Measurements from ENCODE around the gene FOXP1. TPM values are rescaled to one million over a fixed set of nuclear protein-coding genes. Genes with fewer than 3 reads are reported as not detected.

FOXP1 gene
- total and polyA plus RNA-seq, 2 experiments from 2014 or later, result 37.4 to 59.9 TPM

GRCh38 chr3:71061037-71061436, 522.5 kb downstream of the FOXP1 start:
- DNase-seq, result no peak
- TF ChIP-seq EZH2 (IDR thresholded peaks at IDR 0.05; ENCODE audit: insufficient read depth, poor library complexity, severe bottlenecking) (no peak), EZH2phosphoT487 (IDR thresholded peaks at IDR 0.05; ENCODE audit: insufficient read depth, low read depth) (no peak)
- H3K36me3 ChIP-seq (ENCODE audit: low read depth), result no peaks in the 10 kb centered on the region
- no peaks in the 10 kb centered on the region for H3K9me3 ChIP-seq (ENCODE audit: low read depth)
- no peaks in the 10 kb centered on the region for H3K9me2 ChIP-seq (ENCODE audit: insufficient read depth)
- WGBS, 2 experiments (ENCODE audit: low coverage in 1 of 2, low lambda C conversion rate in 2 of 2, missing lambda C conversion rate in 2 of 2), result 95 to 99% methylated on average over 4 of the region's 4 CpGs
- H3K27ac ChIP-seq, result no peak overlapping the region
- no peak overlapping the region for H3K4me2 ChIP-seq (ENCODE audit: unreplicated experiment)
- peaks cover 62% of the 10 kb centered on the region for H3F3A ChIP-seq (ENCODE audit: insufficient read depth)
- H3K79me2 ChIP-seq (ENCODE audit: insufficient read depth), result peaks cover 85% of the 10 kb centered on the region
- H4K20me1 ChIP-seq (ENCODE audit: insufficient read depth), result no peaks in the 10 kb centered on the region
- in situ Hi-C loops (cut with MboI), result no loop called here
- peaks cover 57% of the 10 kb centered on the region for H3K4me1 ChIP-seq (ENCODE audit: insufficient read depth)
- no peaks in the 10 kb centered on the region for H3K27me3 ChIP-seq (replicated peaks; ENCODE audit: insufficient read depth)
- H3K9ac ChIP-seq, result no peak overlapping the region
- no peak overlapping the region for H3K4me3 ChIP-seq
- H2AFZ ChIP-seq, result no peak overlapping the region

GRCh38 chr3:71060536-71060935, 523.0 kb downstream of the FOXP1 start:
- peaks cover 90% of the 10 kb centered on the region for H3K79me2 ChIP-seq (ENCODE audit: insufficient read depth)
- WGBS, 2 experiments (ENCODE audit: low coverage in 1 of 2, low lambda C conversion rate in 2 of 2, missing lambda C conversion rate in 2 of 2), result 96 to 100% methylated on average over 2 of the region's 2 CpGs
- H3K9ac ChIP-seq, result no peak overlapping the region
- H3K4me2 ChIP-seq (ENCODE audit: unreplicated experiment), result no peak overlapping the region
- H2AFZ ChIP-seq, result no peak overlapping the region
- no peaks in the 10 kb centered on the region for H4K20me1 ChIP-seq (ENCODE audit: insufficient read depth)
- H3K9me2 ChIP-seq (ENCODE audit: insufficient read depth), result no peaks in the 10 kb centered on the region
- no peak for DNase-seq
- H3K4me1 ChIP-seq (ENCODE audit: insufficient read depth), result peaks cover 57% of the 10 kb centered on the region
- peaks cover 62% of the 10 kb centered on the region for H3F3A ChIP-seq (ENCODE audit: insufficient read depth)
- in situ Hi-C loops (cut with MboI), result no loop called here
- TF ChIP-seq EZH2phosphoT487 (IDR thresholded peaks at IDR 0.05; ENCODE audit: insufficient read depth, low read depth) (no peak), EZH2 (IDR thresholded peaks at IDR 0.05; ENCODE audit: insufficient read depth, poor library complexity, severe bottlenecking) (no peak)
- no peak overlapping the region for H3K4me3 ChIP-seq
- no peaks in the 10 kb centered on the region for H3K36me3 ChIP-seq (ENCODE audit: low read depth)
- H3K27me3 ChIP-seq (replicated peaks; ENCODE audit: insufficient read depth), result no peaks in the 10 kb centered on the region
- H3K9me3 ChIP-seq (ENCODE audit: low read depth), result no peaks in the 10 kb centered on the region
- no peak overlapping the region for H3K27ac ChIP-seq

DNA sequence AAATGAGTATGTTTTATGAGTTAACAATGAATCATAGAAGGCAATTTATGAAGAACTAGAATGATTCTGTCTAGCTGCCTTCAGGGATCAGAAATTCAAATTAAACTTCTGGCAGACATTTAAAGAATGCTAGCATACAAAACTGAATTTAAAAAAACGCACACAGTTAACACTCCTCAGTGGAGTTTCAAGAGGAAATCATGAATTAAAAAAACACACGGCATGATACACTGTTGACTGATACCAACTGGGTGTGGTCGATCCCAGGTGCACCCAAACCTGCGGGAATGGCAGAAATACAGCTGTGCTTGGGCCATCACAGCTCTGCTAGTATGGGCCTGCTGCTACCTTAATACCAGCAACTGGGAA, 526.0 kb downstream of the FOXP1 start:
- H3K9me3 ChIP-seq (ENCODE audit: low read depth), result no peaks in the 10 kb centered on the region
- H3K4me2 ChIP-seq (ENCODE audit: unreplicated experiment), result peak overlapping the region; percentile 60

DNA sequence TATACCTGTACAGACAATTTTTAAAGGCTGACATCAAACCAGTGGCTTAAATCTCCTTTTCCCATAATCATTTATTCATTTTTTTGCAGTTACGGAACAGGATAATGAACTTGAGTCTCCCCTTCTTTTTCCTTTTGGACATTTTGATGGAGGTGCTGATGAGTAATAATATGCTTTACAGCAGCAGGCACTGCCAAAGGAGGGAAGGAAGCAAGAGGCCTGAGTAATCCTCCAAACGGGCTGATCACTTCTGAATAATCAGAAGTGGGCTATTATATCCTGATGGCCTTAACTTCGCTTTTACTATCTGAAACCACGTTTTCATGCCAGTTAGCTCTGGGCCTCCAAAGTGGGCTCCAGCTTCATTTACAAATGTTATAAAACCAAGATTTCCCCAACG, 527.2 kb downstream of the FOXP1 start:
- Histone ChIP-seq H3K9me2 (ENCODE audit: insufficient read depth) (no peaks in the 10 kb centered on the region), H2AFZ (no peak overlapping the region), H3K9me3 (ENCODE audit: low read depth) (no peaks in the 10 kb centered on the region), H3K4me1 (ENCODE audit: insufficient read depth) (peaks cover 58% of the 10 kb centered on the region), H4K20me1 (ENCODE audit: insufficient read depth) (no peaks in the 10 kb centered on the region), H3K27ac (peak overlapping the region; percentile 52), H3K4me3 (0 out of 2 replicates have a peak overlapping the region, but pooled peaks have one; percentile 9), H3K9ac (no peak overlapping the region), H3F3A (ENCODE audit: insufficient read depth) (peaks cover 38% of the 10 kb centered on the region), H3K36me3 (ENCODE audit: low read depth) (no peaks in the 10 kb centered on the region; the same call in 1 of the 2 replicates), H3K4me2 (ENCODE audit: unreplicated experiment) (peak overlapping the region; percentile 60), H3K79me2 (ENCODE audit: insufficient read depth) (peaks cover 100% of the 10 kb centered on the region), H3K27me3 (replicated peaks; ENCODE audit: insufficient read depth) (no peaks in the 10 kb centered on the region)
- in situ Hi-C loops (cut with MboI), result no loop called here
- 34 to 39% methylated on average over 5 of the region's 5 CpGs for WGBS, 2 experiments (ENCODE audit: low coverage in 1 of 2, low lambda C conversion rate in 2 of 2, missing lambda C conversion rate in 2 of 2)
- DNase-seq, result peak; percentile 89
- TF ChIP-seq EZH2phosphoT487 (IDR thresholded peaks at IDR 0.05; ENCODE audit: insufficient read depth, low read depth) (no peak), EZH2 (IDR thresholded peaks at IDR 0.05; ENCODE audit: insufficient read depth, poor library complexity, severe bottlenecking) (no peak)

More for the DNA sequence above, 526.0 kb downstream of the FOXP1 start:
- Histone ChIP-seq H3F3A (ENCODE audit: insufficient read depth) (peaks cover 50% of the 10 kb centered on the region), H3K36me3 (ENCODE audit: low read depth) (no peaks in the 10 kb centered on the region; the same call in 1 of the 2 replicates), H4K20me1 (ENCODE audit: insufficient read depth) (no peaks in the 10 kb centered on the region), H3K9me2 (ENCODE audit: insufficient read depth) (no peaks in the 10 kb centered on the region), H3K4me1 (ENCODE audit: insufficient read depth) (peaks cover 58% of the 10 kb centered on the region), H3K27me3 (replicated peaks; ENCODE audit: insufficient read depth) (no peaks in the 10 kb centered on the region), H3K79me2 (ENCODE audit: insufficient read depth) (peaks cover 100% of the 10 kb centered on the region), H2AFZ (no peak overlapping the region), H3K4me3 (no peak overlapping the region), H3K9ac (no peak overlapping the region), H3K27ac (peak overlapping the region; percentile 52; the same call in 1 of the 2 replicates)
- peak; percentile 34 for DNase-seq
- TF ChIP-seq EZH2phosphoT487 (IDR thresholded peaks at IDR 0.05; ENCODE audit: insufficient read depth, low read depth), result no peak
- in situ Hi-C loops (cut with MboI), result no loop called here
- 66 to 68% methylated on average over 4 of the region's 4 CpGs for WGBS, 2 experiments (ENCODE audit: low coverage in 1 of 2, low lambda C conversion rate in 2 of 2, missing lambda C conversion rate in 2 of 2)
